GM12891 (cell line): ENCODE data around the gene TGFBRAP1.
"Not testable (repeated sequence)": the region's sequence is repeated elsewhere in the genome, so short reads cannot be mapped to it uniquely, and the experiment has no call there.

Source experiments
- DNase-seq: peaks from one replicate; pipeline ENCODE4 v3.0.0; 2011; ENCODE audit warnings: low spot score; ENCODE audit not compliant: insufficient read length
- FAIRE-seq: peaks from 2 replicates; lab custom pipeline; 2011; peaks lifted over from hg19 to GRCh38; lab: Jason Lieb, UNC
- PAX5 ChIP-seq: IDR thresholded peaks from 2 replicates; pipeline ENCODE4 v1.6.1; 2011; ENCODE audit warnings: low read length, moderate library complexity, mild to moderate bottlenecking; ENCODE audit not compliant: insufficient read depth, severe bottlenecking
- POLR2A ChIP-seq: IDR thresholded peaks from 2 replicates; pipeline ENCODE4 v1.6.1; 2011; ENCODE audit warnings: low read depth, low read length, control low read depth
- POLR2AphosphoS5 ChIP-seq: IDR thresholded peaks from 2 replicates; pipeline ENCODE4 v1.6.1; 2011; ENCODE audit warnings: low read depth, low read length, control low read depth
- POU2F2 ChIP-seq: IDR thresholded peaks from 2 replicates; pipeline ENCODE4 v1.6.1; 2011; ENCODE audit warnings: low read depth, mild to moderate bottlenecking, control low read depth, low read length, moderate library complexity
- SPI1 ChIP-seq: IDR thresholded peaks from 2 replicates; pipeline ENCODE4 v1.6.1; 2011; ENCODE audit warnings: low read depth, low read length, control low read depth
- TAF1 ChIP-seq: IDR thresholded peaks from 2 replicates; pipeline ENCODE4 v1.6.1; 2011; ENCODE audit warnings: low read depth, low read length, control low read depth

Gene TGFBRAP1

GRCh38 chr2:105257981-105258380 lies 71.6 kb downstream of the TGFBRAP1 start:
- FAIRE-seq (no peak), DNase-seq (no peak)
- no peak for TF ChIP-seq TAF1
- TF ChIP-seq POLR2A: no peak
- TF ChIP-seq POU2F2: no peak
- TF ChIP-seq PAX5: no peak
- no peak for TF ChIP-seq POLR2AphosphoS5
- TF ChIP-seq SPI1: no peak

- DNase-seq (no peak), FAIRE-seq (no peak)
Measured at GRCh38 chr2:105256431-105257047, 73.0 kb downstream of the TGFBRAP1 start.

GRCh38 chr2:105255979-105256378 lies 73.6 kb downstream of the TGFBRAP1 start:
- no peak for DNase-seq
- TF ChIP-seq POLR2AphosphoS5 (no peak), POU2F2 (no peak), PAX5 (no peak), POLR2A (no peak), TAF1 (no peak), SPI1 (no peak)
- FAIRE-seq: no peak

More at GRCh38 chr2:105256431-105257047, 73.0 kb downstream of the TGFBRAP1 start:
- TF ChIP-seq POU2F2: no peak
- TF ChIP-seq SPI1: no peak
- no peak for TF ChIP-seq PAX5
- no peak for TF ChIP-seq TAF1
- no peak for TF ChIP-seq POLR2A
- no peak for TF ChIP-seq POLR2AphosphoS5

- DNase-seq (no peak), FAIRE-seq (no peak)
- TF ChIP-seq PAX5: no peak
- no peak for TF ChIP-seq SPI1
- no peak for TF ChIP-seq POLR2AphosphoS5
- no peak for TF ChIP-seq POU2F2
- TF ChIP-seq POLR2A: no peak
- TF ChIP-seq TAF1: no peak
Measured at GRCh38 chr2:105254531-105255210, 74.9 kb downstream of the TGFBRAP1 start.

- TF ChIP-seq PAX5 (no peak), POU2F2 (no peak), POLR2A (no peak), SPI1 (no peak), POLR2AphosphoS5 (no peak), TAF1 (no peak)
- DNase-seq (no peak), FAIRE-seq (no peak)
Measured at GRCh38 chr2:105252271-105252670, 77.3 kb downstream of the TGFBRAP1 start.

GRCh38 chr2:105251016-105251648 lies 78.4 kb downstream of the TGFBRAP1 start:
- DNase-seq, FAIRE-seq: not testable (repeated sequence)

GRCh38 chr2:105249891-105250290 lies 79.6 kb downstream of the TGFBRAP1 start:
- no peak for FAIRE-seq
- DNase-seq: no peak
- TF ChIP-seq TAF1: no peak
- TF ChIP-seq POLR2AphosphoS5: no peak
- TF ChIP-seq PAX5: no peak
- no peak for TF ChIP-seq POU2F2
- no peak for TF ChIP-seq POLR2A
- no peak for TF ChIP-seq SPI1

GRCh38 chr2:105249181-105249580 lies 80.4 kb downstream of the TGFBRAP1 start:
- DNase-seq (no peak), FAIRE-seq (no peak)
- TF ChIP-seq POU2F2: no peak
- TF ChIP-seq PAX5: no peak
- no peak for TF ChIP-seq POLR2AphosphoS5
- no peak for TF ChIP-seq TAF1
- no peak for TF ChIP-seq SPI1
- no peak for TF ChIP-seq POLR2A

- no peak for DNase-seq
- TF ChIP-seq POLR2AphosphoS5 (no peak), POLR2A (no peak), SPI1 (no peak), PAX5 (no peak), TAF1 (no peak), POU2F2 (no peak)
- no peak for FAIRE-seq
Measured at GRCh38 chr2:105248316-105249070, 81.0 kb downstream of the TGFBRAP1 start.
